Chondrocyte (in vitro differentiated cells): Measurements from ENCODE around the gene FBXL14. TPM values are rescaled to one million over a fixed set of nuclear protein-coding genes. Genes with fewer than 3 reads are reported as not detected.

Experiments
- DNase-seq: peaks from one replicate; pipeline ENCODE4 v3.0.0; 2021; ENCODE audit warnings: mixed read lengths, low spot score
- H3K27ac Mint-ChIP-seq: one replicate; pipeline ENCODE4 v1.8.0; 2021; ENCODE audit warnings: mild to moderate bottlenecking, moderate library complexity, mixed read lengths; ENCODE audit not compliant: unreplicated experiment
- H3K27me3 Mint-ChIP-seq: 2 replicates; pipeline ENCODE4 v1.8.0; 2021; ENCODE audit warnings: low read depth, mixed read lengths
- H3K36me3 Mint-ChIP-seq: 2 replicates; pipeline ENCODE4 v1.8.0; 2021; ENCODE audit warnings: low read depth, mixed read lengths
- H3K4me1 Mint-ChIP-seq: 2 replicates; pipeline ENCODE4 v1.8.0; 2021; ENCODE audit warnings: low read depth, mild to moderate bottlenecking, mixed read lengths
- H3K4me3 Mint-ChIP-seq: one replicate; pipeline ENCODE4 v1.8.0; 2021; ENCODE audit warnings: mild to moderate bottlenecking, moderate library complexity, mixed read lengths; ENCODE audit not compliant: unreplicated experiment
- H3K9me3 Mint-ChIP-seq: 2 replicates; pipeline ENCODE4 v1.8.0; 2021; ENCODE audit warnings: low read depth, mixed read lengths
- total RNA-seq: library from RNA; stranded (reverse); gene quantifications from 3 replicates; pipeline ENCODE4 v1.2.1, GENCODE V29; 2021
- TF ChIP-seq, protein P1 (sequence below): fragments of 200-600 bp; sonication (generic); IDR thresholded peaks from 2 replicates; pipeline ENCODE4 v1.5.0; 2021; ENCODE audit warnings: antibody characterized with exemption, mild to moderate bottlenecking, moderate library complexity

FBXL14 gene
- total RNA-seq, 1 donor from 2014 or later: 6.3 TPM

GRCh38 chr12:1553987-1554982, 40.1 kb downstream of the FBXL14 start:
- TF ChIP-seq, protein P1, sequence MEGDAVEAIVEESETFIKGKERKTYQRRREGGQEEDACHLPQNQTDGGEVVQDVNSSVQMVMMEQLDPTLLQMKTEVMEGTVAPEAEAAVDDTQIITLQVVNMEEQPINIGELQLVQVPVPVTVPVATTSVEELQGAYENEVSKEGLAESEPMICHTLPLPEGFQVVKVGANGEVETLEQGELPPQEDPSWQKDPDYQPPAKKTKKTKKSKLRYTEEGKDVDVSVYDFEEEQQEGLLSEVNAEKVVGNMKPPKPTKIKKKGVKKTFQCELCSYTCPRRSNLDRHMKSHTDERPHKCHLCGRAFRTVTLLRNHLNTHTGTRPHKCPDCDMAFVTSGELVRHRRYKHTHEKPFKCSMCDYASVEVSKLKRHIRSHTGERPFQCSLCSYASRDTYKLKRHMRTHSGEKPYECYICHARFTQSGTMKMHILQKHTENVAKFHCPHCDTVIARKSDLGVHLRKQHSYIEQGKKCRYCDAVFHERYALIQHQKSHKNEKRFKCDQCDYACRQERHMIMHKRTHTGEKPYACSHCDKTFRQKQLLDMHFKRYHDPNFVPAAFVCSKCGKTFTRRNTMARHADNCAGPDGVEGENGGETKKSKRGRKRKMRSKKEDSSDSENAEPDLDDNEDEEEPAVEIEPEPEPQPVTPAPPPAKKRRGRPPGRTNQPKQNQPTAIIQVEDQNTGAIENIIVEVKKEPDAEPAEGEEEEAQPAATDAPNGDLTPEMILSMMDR: no peak
- Mint-ChIP-seq H3K9me3 (no peaks in the 10 kb centered on the region), H3K27ac (peak overlapping the region; percentile 74), H3K4me1 (peaks cover 41% of the 10 kb centered on the region), H3K4me3 (no peak overlapping the region), H3K36me3 (no peaks in the 10 kb centered on the region), H3K27me3 (no peaks in the 10 kb centered on the region)
- DNase-seq: no peak

- no peak for DNase-seq
- peak overlapping the region; percentile 74 for H3K27ac Mint-ChIP-seq
- no peaks in the 10 kb centered on the region for H3K36me3 Mint-ChIP-seq
- H3K4me1 Mint-ChIP-seq: peaks cover 41% of the 10 kb centered on the region
- no peaks in the 10 kb centered on the region for H3K27me3 Mint-ChIP-seq
- H3K9me3 Mint-ChIP-seq: peaks cover 3% of the 10 kb centered on the region
- no peak overlapping the region for H3K4me3 Mint-ChIP-seq
- TF ChIP-seq, protein P1: no peak
Measured at GRCh38 chr12:1553536-1553935, 40.8 kb downstream of the FBXL14 start.

DNA sequence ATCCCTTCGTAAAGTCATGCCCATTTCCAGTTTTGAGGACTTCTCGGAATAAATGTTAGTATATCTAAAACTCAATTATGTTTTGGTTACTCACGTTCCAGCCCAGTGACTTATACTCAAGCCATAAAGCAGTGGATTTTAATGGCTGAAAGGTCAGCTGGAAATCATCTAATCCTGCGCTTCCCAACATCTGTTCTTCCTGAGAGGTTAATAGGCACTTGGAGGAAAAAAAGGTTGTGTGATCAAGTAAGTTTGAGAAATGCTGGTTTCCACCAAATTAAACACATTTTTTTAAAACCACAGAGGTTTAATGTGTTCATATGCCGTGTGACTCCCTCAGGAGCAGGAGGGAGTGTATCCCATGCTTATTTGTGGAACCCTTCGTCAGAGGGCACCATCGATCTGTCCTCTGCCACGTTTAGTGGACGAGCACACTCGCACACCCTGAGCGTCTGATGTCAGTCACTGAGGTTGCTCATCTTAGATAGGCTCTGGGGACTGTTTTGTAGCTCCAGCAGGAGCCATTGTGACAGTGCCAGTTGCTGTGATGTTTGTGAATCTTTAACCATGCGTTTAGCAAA, 41.4 kb downstream of the FBXL14 start:
- H3K4me3 Mint-ChIP-seq: no peak overlapping the region
- peak overlapping the region; percentile 74 for H3K27ac Mint-ChIP-seq
- no peak for DNase-seq
- peaks cover 42% of the 10 kb centered on the region for H3K4me1 Mint-ChIP-seq
- H3K9me3 Mint-ChIP-seq: peaks cover 3% of the 10 kb centered on the region
- H3K27me3 Mint-ChIP-seq: no peaks in the 10 kb centered on the region
- TF ChIP-seq, protein P1: no peak
- peaks cover 1% of the 10 kb centered on the region for H3K36me3 Mint-ChIP-seq

DNA sequence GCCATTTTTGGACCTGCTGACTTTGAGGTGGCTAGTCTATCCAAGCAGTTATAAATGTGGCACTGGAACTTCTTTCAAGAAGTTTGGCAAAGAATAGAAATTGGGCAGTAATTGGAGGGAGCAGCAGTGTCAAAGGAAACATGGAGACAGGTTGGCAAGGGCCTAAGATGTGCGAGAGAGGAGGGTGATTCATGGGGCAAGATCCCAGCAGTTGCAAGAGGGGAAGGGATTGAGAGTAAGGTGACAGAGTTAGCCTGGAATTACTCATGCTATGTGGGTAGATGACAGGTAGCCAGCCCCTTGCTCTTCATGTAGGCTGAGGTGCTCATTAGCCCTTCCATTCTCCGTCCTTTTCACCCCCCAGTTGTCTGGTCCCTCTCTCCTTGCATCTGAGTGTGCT, 42.2 kb downstream of the FBXL14 start:
- H3K27me3 Mint-ChIP-seq: no peaks in the 10 kb centered on the region
- peak overlapping the region; percentile 18 for H3K27ac Mint-ChIP-seq
- TF ChIP-seq, protein P1: no peak
- H3K36me3 Mint-ChIP-seq: peaks cover 1% of the 10 kb centered on the region
- peaks cover 3% of the 10 kb centered on the region for H3K9me3 Mint-ChIP-seq
- no peak for DNase-seq
- no peak overlapping the region for H3K4me3 Mint-ChIP-seq
- peaks cover 51% of the 10 kb centered on the region for H3K4me1 Mint-ChIP-seq

DNA sequence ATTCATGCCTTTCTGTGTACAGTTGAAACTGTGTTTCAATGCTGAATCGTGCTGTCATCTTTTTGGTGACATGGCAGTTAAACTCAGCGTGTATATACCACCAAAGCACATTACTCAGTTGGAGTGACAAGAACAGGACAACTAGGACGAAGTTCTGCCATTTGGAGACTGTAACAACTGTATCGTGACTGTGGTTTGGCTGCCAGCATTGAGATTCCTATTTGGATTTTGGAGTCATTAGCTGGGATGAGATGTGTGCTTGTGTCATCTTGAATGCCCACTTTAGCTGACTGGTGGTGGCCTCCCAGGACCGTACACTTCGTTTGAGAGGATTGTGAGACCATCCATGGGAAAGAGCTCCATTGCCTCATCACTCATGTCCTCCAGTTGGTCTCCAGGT, 42.9 kb downstream of the FBXL14 start:
- H3K36me3 Mint-ChIP-seq: peaks cover 1% of the 10 kb centered on the region
- H3K4me1 Mint-ChIP-seq: peaks cover 55% of the 10 kb centered on the region
- TF ChIP-seq, protein P1: no peak

More for the DNA sequence above, 42.9 kb downstream of the FBXL14 start:
- Mint-ChIP-seq H3K4me3 (no peak overlapping the region), H3K9me3 (peaks cover 3% of the 10 kb centered on the region), H3K27ac (no peak overlapping the region), H3K27me3 (no peaks in the 10 kb centered on the region)
- DNase-seq: no peak
